KOPT-K1 (cell line): ENCODE measurements around the gene TMEM120B.
"Not testable (repeated sequence)": the region's sequence is repeated elsewhere in the genome, so short reads cannot be mapped to it uniquely, and the experiment has no call there.

ENCODE experiments used
- H3K27ac ChIP-seq: fragments of 200-600 bp; sonication (generic); 2 replicates; pipeline ENCODE4 v1.5.1; 2016; ENCODE audit warnings: antibody characterized with exemption, mild to moderate bottlenecking, low read depth, low read length; ENCODE audit not compliant: poor library complexity, severe bottlenecking
- H3K36me3 ChIP-seq: fragments of 200-600 bp; sonication (generic); 2 replicates; pipeline ENCODE4 v1.5.1; 2017; ENCODE audit warnings: antibody characterized with exemption, mild to moderate bottlenecking, low read length, moderate library complexity; ENCODE audit not compliant: insufficient read depth
- H3K9me3 ChIP-seq: fragments of 200-600 bp; sonication (generic); 2 replicates; pipeline ENCODE4 v1.5.1; 2017; ENCODE audit warnings: antibody characterized with exemption, low read length, mild to moderate bottlenecking; ENCODE audit not compliant: insufficient read depth, poor library complexity, severe bottlenecking

Gene TMEM120B

GRCh38 chr12:121781998-121782979, 69.7 kb downstream of the TMEM120B start:
- Histone ChIP-seq H3K27ac (peak overlapping the region; percentile 46), H3K9me3 (no peaks in the 10 kb centered on the region), H3K36me3 (peaks cover 64% of the 10 kb centered on the region)

- Histone ChIP-seq H3K9me3 (no peaks in the 10 kb centered on the region), H3K27ac (no peak overlapping the region), H3K36me3 (peaks cover 58% of the 10 kb centered on the region)
Measured at GRCh38 chr12:121783766-121784165, 71.2 kb downstream of the TMEM120B start.

DNA sequence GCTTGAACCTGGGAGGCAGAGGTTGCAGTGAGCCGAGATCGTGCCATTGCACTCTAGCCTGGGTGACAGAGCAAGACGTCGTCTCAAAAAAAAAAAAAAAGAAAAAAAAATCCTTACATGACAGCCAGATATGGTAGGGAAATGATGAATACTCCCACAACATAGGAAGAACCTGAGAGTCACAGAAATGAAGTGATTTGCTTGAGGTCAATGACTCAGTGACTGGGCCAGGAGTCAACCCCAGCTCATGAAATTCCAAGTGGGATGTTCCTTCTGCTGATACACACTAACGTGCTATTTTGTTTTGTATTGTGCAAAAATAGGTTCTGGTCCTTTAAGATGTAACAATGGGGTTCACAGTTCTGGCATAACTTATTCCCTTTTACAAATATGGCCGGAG, 71.9 kb downstream of the TMEM120B start:
- Histone ChIP-seq H3K36me3 (peaks cover 51% of the 10 kb centered on the region), H3K9me3 (no peaks in the 10 kb centered on the region), H3K27ac (no peak overlapping the region)

- H3K27ac ChIP-seq: peak overlapping the region; percentile 57
- peaks cover 32% of the 10 kb centered on the region for H3K36me3 ChIP-seq
- H3K9me3 ChIP-seq: no peaks in the 10 kb centered on the region
Measured at GRCh38 chr12:121786440-121786825, 73.9 kb downstream of the TMEM120B start.

DNA sequence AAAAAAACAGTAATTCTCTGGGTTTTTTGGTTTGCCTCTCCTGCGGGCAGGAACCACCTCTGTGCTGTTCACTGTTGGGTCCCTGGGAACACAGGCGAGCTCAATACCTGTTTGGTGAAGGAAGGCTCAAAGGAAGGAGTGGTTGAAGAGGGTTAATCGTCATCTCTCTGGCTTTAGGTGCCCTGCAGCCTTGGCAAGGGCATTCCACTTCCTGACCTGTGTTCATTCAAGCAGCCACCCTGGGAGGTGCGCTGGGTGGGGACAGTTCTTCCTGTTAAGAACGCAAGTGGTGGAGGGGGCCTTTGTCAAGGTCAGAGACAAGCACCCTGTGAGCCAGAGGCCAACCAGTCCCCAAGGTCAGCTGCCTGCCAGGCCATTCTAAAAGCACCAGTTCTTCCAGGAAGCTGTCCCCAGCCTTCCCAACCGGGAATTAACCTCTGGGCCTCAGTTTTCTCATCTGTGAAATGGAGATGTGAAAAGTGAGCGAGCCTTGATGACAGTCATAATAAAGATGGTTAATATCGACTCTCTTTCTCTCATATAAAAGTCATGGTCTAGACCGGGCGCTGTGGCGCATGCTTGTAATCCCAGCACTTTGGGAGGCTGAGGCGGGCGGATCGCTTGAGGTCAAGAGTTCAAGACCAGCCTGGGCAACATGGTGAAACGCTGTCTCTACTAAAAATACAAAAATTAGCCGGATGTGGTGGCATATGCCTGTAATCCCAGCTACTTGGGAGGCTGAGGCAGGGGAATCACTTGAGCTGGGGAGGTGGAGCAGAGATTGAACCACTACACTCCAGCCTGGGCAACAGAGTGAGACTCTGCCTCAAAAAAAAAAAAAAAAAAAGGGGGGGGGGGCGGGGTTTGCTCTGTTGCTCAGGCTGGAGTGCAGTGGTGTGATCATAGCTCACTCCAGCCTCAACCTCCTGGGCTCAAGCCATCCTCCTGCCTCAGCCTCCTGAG, 74.8 kb downstream of the TMEM120B start:
- peak overlapping the region; percentile 95 for H3K27ac ChIP-seq
- no peaks in the 10 kb centered on the region for H3K9me3 ChIP-seq
- H3K36me3 ChIP-seq: peaks cover 28% of the 10 kb centered on the region

DNA sequence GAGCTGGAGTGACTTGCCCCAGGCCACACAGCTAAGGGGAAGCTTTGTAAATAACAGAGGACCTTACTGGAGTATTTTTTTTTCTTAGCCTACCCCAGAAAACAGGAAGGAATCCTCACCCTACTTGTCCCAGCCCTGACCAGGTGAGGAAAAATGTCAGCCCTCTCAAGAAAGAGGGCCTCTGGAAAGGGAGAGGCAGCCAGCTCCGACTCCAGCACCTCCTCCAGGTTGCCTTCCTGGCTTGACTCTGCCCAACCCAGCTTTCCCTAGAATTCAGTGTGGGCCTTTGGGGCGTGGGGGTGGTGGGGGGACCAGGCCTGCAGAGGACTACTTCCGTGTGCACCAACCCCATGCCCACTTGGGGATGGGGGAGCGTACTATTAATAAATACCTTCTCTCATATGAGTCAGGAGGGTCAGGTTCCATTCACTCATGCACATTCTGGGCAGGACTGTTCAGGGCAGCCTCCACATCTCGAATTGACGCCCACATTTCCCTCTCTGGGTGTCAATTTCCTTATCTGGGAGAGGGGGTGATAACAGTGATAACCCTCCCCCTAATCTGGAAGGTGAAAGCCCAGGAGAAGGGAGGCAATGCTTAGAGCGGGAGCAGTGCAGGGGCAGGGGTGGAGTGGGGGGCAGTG, 75.7 kb downstream of the TMEM120B start:
- peaks cover 28% of the 10 kb centered on the region for H3K36me3 ChIP-seq
- peak overlapping the region; percentile 95 for H3K27ac ChIP-seq
- no peaks in the 10 kb centered on the region for H3K9me3 ChIP-seq

DNA sequence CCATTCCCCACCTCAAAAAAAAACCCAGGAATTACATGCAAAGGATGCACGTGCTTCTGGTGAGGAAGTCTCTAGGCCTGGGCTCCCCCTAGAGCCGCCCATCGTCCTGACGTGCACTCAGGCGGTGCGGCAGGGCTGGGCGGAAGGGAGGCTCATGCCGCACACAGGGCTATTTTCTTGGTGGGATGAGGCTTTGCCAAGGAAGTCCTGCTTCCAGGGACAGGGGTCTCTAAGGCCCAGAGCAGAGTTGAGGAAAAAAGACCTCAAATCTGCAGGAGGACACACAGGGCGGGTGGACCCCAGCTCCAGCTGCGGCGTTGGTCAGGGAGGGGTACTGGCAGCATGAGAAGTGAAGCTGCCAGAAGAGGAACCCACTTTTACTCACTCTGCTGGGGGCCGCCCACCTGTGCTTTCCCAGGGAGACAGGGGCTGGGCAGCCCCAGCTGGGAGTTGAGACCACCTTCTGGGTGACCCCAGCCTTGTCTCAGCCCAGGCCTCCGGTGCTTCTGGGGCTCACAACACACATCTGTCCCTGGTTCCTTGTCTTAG, 76.8 kb downstream of the TMEM120B start:
- Histone ChIP-seq H3K9me3 (no peaks in the 10 kb centered on the region), H3K27ac (peak overlapping the region; percentile 95), H3K36me3 (peaks cover 28% of the 10 kb centered on the region)

DNA sequence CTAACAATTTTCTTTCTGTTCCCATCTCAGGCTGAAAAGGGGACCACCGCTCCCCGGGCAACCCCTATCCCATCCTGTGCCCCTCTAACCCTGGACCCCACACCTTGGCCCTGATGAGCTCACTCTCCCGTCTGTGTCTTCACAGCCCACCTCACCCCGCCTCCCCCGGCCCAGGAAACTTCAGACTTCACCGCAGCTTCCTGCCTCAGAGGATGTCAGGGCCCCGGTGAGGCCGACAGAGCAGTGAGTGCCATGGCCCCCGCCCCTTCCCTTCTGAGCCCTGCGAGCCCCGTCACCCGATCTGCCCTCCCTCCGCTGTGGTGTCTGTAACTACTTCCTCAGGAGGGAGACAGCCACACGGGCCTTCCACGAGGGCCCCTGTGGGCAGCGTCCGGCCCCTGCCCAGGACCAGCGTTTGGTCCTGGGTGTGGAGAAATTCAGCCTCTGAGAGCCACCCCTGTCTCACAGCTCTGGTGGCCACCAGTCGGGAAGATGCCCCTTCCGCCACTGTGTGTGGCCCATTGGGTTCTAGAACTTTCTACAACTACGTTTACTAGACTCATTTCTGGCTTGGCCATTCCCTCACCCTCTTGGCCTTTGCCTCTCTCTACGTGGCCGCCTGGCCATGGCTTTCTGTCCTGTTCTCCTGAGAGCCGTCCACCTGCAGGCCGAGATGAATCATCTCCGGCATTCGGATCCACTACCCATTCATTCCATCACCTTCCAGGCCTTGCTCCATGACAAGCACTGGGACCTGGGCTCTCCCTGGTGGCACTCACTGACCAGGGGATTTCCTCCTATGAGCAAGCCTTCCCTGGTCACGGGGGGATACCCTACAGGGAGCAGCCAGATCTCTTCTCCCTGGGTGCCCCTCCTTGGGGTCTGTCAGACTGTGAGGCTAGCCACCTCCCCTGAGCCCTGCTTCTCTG, 77.5 kb downstream of the TMEM120B start:
- H3K36me3 ChIP-seq: peaks cover 21% of the 10 kb centered on the region
- peak overlapping the region; percentile 95 for H3K27ac ChIP-seq
- no peaks in the 10 kb centered on the region for H3K9me3 ChIP-seq

- H3K27ac ChIP-seq: peak overlapping the region; percentile 95
Measured at GRCh38 chr12:121790785-121791184, 78.2 kb downstream of the TMEM120B start.

DNA sequence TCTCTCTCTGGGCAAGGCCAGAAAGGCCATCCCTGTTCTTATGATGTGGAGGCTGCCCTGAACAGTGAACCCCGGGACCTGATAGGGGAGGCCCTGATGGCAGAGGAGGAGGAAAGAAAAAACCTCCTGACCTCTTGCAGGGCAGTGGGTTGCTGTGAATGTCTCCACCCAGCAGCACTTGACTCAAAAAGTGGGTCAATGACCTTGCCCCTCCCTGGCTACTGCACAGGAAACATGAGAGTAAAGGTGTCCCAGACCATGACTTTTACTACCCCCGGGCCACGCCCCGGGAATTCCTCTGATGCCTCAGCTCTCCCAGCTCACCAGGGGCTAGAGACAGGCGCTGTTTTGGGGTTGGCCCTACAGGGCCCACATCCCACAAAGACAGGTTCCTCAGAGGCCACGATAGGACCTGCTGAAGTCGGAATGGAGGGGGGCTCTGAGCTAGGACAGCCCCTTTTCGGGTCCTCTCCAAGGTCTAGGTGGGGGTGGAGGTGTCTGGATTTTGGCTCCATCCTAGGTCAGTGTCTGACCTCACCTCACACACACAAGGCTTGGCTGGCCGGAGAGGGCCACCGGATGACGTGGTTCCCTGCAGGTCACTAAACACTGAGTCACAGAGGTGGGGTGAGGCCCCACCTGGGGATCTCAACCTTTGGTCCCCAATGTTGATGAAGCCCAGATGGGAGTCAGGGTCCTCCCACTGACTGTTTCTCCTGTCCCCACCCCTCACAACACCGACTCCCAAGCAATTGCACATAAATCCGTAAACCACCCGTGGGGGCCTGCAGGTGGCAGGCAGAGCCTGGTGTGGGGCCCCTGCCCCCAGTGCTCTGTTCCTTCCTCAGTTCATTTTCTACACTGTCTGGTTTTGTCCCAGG, 79.4 kb downstream of the TMEM120B start:
- peak overlapping the region; percentile 95 for H3K27ac ChIP-seq
- peaks cover 29% of the 10 kb centered on the region for H3K36me3 ChIP-seq
- H3K9me3 ChIP-seq: no peaks in the 10 kb centered on the region

More at GRCh38 chr12:121790785-121791184, 78.2 kb downstream of the TMEM120B start:
- not testable (repeated sequence) for H3K9me3 ChIP-seq
- peaks cover 27% of the 10 kb centered on the region for H3K36me3 ChIP-seq

DNA sequence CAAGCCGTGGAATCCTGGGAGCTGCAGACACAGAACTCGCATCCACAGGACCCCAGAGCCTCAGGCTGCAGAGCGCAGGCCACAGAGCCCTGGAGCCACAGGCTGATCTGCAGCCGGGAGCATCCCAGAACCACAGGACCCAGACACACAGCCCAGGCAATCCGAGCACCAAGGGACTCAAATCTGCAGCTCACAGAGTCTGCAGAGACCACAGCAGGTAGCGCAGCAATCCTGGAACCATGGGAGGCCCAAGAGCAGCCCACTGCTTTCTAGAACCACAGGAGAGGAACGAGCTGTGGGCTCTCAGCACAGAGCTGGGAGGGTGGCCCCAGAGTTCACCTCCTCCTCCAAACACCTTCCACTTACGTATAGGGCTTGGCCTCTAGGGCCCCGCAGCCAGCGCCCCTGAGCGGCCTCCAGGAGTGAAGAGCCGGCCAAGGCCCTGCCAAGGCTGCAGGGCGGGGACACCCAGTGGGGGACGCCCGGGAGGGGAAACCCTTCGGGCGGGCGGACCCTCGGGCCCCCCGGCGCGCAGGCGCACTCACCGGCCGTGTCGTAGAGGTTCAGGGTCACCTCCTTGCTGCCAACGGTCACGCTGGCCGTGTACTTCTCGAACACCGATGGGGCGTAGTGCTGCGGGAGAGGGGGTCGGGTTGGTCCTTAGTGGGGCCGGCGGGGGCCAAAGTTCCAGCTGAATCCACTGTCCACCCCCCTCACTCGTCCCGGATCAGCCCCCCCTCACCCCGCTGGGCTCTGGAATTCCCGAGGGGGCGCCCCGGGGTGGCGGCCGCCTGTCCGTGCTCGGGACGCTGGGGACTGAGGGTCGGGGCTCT, 80.3 kb downstream of the TMEM120B start:
- Histone ChIP-seq H3K36me3 (peaks cover 36% of the 10 kb centered on the region), H3K9me3 (no peaks in the 10 kb centered on the region), H3K27ac (peak overlapping the region; percentile 95)

GRCh38 chr12:121793440-121793837, 80.9 kb downstream of the TMEM120B start, which contains the start of gene RHOF:
Gene RHOF, minus strand, starts transcription at chr12:121793688. Its CDS starts 55 bp downstream, at chr12:121793633.
- H3K27ac ChIP-seq: peak within 1 kb of the TSS; percentile 95
- no peaks in the 10 kb centered on the region for H3K9me3 ChIP-seq
- peaks cover 36% of the 10 kb centered on the region for H3K36me3 ChIP-seq
